ENCODE data around the gene ZCCHC17. TPM values are rescaled to one million over a fixed set of nuclear protein-coding genes. Genes with fewer than 3 reads are reported as not detected.
"Not testable (repeated sequence)": the region's sequence is repeated elsewhere in the genome, so short reads cannot be mapped to it uniquely, and the experiment has no call there.

ZCCHC17 gene
- total RNA-seq, 1 experiment from 2014 or later = 49.5 TPM

DNA sequence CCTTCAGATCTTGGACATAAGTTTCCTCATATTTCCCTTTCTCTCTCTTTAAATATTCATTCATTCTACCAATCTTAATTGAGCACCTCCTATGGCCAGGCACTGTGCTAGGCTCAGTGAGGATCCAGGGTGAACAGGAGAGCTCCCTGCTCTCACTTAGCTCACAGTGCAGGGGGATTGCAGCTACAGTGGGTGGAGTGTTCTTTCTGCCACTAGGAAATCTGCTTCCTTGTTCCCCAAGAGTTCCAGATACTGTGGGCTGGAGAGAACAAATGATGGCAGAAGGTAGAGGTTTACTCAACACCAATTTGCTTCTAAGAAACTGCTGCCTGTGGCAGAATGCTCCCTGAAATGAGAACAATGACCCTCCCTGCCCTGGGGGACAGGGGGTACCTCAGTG is 81.2 kb downstream of the ZCCHC17 start:
- in situ Hi-C loops (cut with HindIII; ENCODE audit: low pct_unique_long_range_greater_than_20kb, low sequenced_read_pairs) = no loop called here
- DNase-seq (ENCODE audit: low read depth) = no peak

DNA sequence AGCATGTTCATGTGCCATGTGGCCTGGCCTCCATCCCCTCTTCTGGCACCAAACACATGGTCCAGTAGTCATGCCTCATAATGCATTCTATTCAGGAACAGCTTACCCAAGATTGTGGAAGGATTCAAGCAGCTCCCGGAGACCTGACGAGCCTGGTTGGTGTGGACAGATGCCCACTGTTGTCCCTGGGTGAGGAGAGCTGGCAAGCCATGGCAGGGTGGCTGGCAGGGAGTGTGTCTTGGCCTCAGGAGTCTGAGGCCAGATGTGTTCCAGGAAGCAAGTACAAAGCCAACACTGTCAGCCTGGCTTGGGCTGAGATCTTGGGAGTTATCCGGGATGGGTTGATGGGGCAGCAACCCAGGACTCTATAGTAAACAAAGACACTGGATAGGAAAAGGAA is 83.3 kb downstream of the ZCCHC17 start:
- in situ Hi-C loops (cut with HindIII; ENCODE audit: low pct_unique_long_range_greater_than_20kb, low sequenced_read_pairs) = no loop called here
- no peak for DNase-seq (ENCODE audit: low read depth)

- in situ Hi-C loops (cut with HindIII; ENCODE audit: low pct_unique_long_range_greater_than_20kb, low sequenced_read_pairs) = no loop called here
- DNase-seq (ENCODE audit: low read depth) = peak; percentile 27
Observed at GRCh38 chr1:31381394-31382294, 84.8 kb downstream of the ZCCHC17 start.

- DNase-seq (ENCODE audit: low read depth) = no peak
- in situ Hi-C loops (cut with HindIII; ENCODE audit: low pct_unique_long_range_greater_than_20kb, low sequenced_read_pairs) = no loop called here
Observed at GRCh38 chr1:31382379-31382989, 85.7 kb downstream of the ZCCHC17 start.

DNA sequence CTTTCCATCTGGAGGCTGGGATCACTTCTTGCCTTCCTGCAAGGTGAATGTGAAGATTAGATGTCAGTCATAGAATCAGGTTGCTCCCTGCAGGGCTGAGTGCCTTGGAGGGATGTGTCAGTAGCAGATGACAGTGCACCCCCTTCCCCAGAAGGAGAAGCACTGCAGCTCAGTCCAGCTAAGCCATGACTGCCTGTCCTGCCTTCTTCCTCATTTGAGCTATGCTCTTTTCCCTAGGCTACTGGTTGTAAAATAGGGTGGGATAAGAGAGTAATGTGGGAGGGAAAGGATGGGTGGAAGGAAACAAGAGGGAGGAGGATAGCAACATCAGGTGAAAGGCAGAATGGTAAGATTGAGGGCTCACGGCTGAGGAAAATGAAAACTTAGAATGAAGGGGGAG is 87.1 kb downstream of the ZCCHC17 start:
- no peak for DNase-seq (ENCODE audit: low read depth)
- in situ Hi-C loops (cut with HindIII; ENCODE audit: low pct_unique_long_range_greater_than_20kb, low sequenced_read_pairs) = no loop called here

- in situ Hi-C loops (cut with HindIII; ENCODE audit: low pct_unique_long_range_greater_than_20kb, low sequenced_read_pairs); DNase-seq (ENCODE audit: low read depth): not testable (repeated sequence)
Observed at GRCh38 chr1:31386576-31387243, 89.9 kb downstream of the ZCCHC17 start.

DNA sequence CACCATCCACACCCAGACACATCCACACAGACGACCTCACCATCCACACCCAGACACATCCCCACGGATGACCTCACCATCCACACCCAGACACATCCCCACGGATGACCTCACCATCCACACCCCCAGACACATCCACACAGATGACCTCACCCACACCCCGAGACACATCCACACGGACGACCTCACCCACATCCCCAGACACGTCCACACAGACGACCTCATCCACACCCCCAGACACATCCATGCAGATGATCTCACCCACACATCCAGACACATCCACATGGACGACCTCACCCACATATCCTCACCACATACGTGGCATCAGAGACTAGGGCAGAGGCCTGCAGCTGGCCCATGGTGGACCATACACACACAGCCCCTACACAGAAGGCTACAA is 90.8 kb downstream of the ZCCHC17 start:
- DNase-seq (ENCODE audit: low read depth) = no peak
- in situ Hi-C loops (cut with HindIII; ENCODE audit: low pct_unique_long_range_greater_than_20kb, low sequenced_read_pairs) = no loop called here

- in situ Hi-C loops (cut with HindIII; ENCODE audit: low pct_unique_long_range_greater_than_20kb, low sequenced_read_pairs) = no loop called here
- DNase-seq (ENCODE audit: low read depth) = no peak
Observed at GRCh38 chr1:31389616-31390015, 92.8 kb downstream of the ZCCHC17 start.

DNA sequence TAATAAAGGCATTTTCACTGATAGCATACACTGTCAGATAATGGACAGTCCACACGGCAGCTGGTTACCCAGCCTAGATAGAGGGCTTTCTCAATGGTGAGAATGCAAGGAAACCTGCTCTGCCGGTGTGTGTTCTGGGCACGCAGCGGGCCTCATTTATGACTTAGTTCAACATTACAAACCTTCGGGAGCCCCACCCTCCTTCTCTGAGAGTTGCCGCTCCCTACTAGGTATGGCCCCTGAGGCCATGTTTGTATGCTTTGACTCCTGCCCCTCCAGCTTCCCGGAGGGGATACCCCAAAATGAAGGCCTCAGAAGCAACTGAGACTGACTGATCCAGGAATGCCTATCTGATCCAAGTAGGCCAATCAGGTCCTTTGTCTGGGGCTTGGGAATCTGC is 93.2 kb downstream of the ZCCHC17 start:
- in situ Hi-C loops (cut with HindIII; ENCODE audit: low pct_unique_long_range_greater_than_20kb, low sequenced_read_pairs) = no loop called here
- no peak for DNase-seq (ENCODE audit: low read depth)

DNA sequence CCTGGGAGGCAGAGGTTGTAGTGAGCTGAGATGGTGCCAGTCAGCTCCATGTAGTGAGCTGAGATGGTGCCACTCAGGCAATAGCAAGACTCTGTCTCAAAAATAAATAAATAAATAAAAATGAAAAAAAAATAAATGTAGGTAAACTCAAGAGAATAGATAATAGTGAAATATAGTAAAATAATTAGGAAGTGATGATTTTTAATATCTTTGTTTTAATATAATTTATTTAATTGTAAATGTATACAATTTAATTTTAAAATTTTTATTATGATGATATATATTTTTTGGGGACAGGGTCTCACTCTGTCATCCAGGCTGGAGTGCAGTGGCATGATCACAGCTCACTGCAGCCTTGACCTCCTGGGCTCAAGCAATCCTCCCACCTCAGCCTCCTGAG is 96.6 kb downstream of the ZCCHC17 start:
- DNase-seq (ENCODE audit: low read depth) = no peak
- in situ Hi-C loops (cut with HindIII; ENCODE audit: low pct_unique_long_range_greater_than_20kb, low sequenced_read_pairs) = no loop called here

- in situ Hi-C loops (cut with HindIII; ENCODE audit: low pct_unique_long_range_greater_than_20kb, low sequenced_read_pairs) = no loop called here
- peak; percentile 84 for DNase-seq (ENCODE audit: low read depth)
Observed at GRCh38 chr1:31394584-31395193, 97.9 kb downstream of the ZCCHC17 start.

DNA sequence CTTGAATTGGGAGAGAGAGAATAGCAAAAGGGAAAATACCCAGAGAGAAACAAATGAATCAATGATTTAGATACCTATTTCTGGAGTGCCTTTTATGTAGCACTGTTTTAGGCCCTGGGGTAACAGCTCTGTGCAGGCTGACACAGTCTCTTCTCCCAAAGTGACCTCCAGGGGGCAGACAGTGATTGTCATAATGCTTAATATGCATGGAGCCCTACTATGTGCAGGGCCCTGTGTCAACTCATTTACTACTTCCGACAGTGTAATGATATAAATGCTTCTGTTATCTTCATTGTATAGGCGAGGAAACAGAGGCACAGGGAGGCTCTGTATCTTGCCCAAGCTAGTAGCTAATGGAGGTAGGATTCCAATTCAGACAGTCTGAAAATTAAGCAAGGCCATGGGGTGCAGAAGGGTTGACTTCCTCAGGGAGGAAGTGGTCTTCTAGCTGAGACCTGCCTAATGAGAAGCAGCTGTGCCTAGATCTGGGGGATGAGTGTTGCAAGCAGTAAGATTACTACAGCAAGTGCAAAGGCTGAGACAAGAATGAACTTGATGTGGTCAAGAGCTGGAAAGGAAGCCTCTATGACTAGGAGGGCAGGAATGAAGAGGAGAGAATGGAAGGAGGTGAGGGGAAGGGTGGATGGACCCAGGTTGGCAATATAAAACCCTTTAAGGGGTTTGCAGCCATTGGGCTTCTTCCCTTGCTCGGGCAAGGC is 100.0 kb downstream of the ZCCHC17 start:
- DNase-seq (ENCODE audit: low read depth) = no peak
- in situ Hi-C loops (cut with HindIII; ENCODE audit: low pct_unique_long_range_greater_than_20kb, low sequenced_read_pairs) = no loop called here

DNA sequence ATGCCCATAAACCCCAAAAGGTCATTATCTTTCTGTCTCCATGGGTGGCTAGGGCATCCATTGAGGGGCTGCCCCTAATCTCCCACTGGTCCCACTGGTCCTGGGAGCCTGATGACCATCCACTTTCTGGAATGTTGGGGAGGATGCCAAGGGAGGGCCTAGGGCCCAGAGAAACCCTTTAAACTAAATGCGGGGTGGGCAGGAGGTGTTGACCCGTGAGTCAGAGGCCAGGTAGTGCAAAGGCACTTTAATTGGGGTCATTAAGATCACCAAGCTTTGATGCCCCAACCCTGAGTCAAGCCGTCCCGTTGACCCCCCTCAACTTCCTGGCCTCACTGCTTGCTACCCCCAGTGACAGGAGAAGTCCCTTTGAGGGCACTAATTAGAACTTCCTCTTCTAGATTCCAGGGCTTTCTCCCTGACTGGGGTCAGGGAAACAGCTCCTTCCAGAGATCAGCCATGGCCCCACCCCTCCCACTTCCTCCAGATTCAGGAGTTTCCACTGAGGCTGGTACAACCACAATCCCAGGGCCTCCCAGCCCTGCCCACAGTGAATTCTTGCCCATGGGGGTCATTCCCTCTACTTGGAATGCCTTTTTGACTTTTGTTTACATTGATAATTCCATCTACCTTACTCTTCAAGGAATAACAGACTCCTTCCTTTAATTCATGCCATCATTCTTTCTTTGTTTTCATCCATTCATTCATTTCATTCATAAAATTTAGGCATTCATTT is 100.7 kb downstream of the ZCCHC17 start:
- in situ Hi-C loops (cut with HindIII; ENCODE audit: low pct_unique_long_range_greater_than_20kb, low sequenced_read_pairs) = no loop called here
- DNase-seq (ENCODE audit: low read depth) = no peak

DNA sequence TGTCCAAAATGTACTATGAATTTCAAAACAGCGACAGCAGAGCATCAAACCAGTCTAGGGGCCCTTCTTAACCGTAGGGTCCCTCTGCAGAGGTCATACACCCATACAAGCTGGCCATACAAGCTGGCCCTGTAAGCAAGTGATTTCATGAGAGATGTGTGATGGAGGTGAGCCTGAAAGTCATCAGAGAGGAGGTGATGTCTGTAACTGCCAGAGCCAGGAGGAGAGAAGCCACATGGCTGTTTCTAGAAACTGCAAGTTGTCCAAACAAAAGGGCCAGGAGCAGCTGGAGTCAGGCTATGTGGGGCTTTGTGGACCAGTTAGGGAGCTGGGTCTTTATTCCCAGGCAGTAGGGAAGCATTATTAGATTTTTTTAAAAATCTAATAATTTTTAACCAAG is 101.4 kb downstream of the ZCCHC17 start:
- no peak for DNase-seq (ENCODE audit: low read depth)
- in situ Hi-C loops (cut with HindIII; ENCODE audit: low pct_unique_long_range_greater_than_20kb, low sequenced_read_pairs) = no loop called here

DNA sequence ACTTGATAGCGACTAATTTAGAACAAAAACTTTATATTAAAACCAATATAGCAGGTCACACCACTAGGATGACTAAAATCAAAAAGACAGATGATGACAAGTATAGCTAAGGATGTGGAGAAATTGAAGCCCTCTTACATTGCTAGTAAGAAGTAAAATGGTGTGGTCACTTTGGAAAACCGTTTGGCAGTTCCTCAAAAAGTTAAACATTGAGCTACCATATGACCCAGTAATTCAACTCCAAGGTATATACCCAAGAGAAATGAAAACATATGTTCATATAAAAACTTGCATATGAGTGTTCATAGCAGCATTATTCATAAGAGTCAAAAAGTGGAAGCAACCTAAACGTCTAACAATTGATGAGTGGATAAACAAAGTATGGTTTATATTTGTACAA is 103.1 kb downstream of the ZCCHC17 start:
- in situ Hi-C loops (cut with HindIII; ENCODE audit: low pct_unique_long_range_greater_than_20kb, low sequenced_read_pairs) = no loop called here
- no peak for DNase-seq (ENCODE audit: low read depth)

GRCh38 chr1:31400393-31400792 is 103.6 kb downstream of the ZCCHC17 start:
- no peak for DNase-seq (ENCODE audit: low read depth)
- in situ Hi-C loops (cut with HindIII; ENCODE audit: low pct_unique_long_range_greater_than_20kb, low sequenced_read_pairs) = no loop called here

- DNase-seq (ENCODE audit: low read depth) = no peak
- in situ Hi-C loops (cut with HindIII; ENCODE audit: low pct_unique_long_range_greater_than_20kb, low sequenced_read_pairs) = no loop called here
Observed at GRCh38 chr1:31401241-31401640, 104.4 kb downstream of the ZCCHC17 start.

All from Caki2 (cell line).